T-helper 17 cell (primary cell): ENCODE data around the gene ZMAT5. TPM values are rescaled to one million over a fixed set of nuclear protein-coding genes. Genes with fewer than 3 reads are reported as not detected.

Experiments used
- ATAC-seq: fragments of 150-1000 bp; cut with Tn5 transposase; 2 replicates; pipeline ENCODE4 v1.10.0; 2021; ENCODE audit warnings: mild to moderate bottlenecking, moderate library complexity
- DNase-seq, 3 donors: peaks; one replicate each; pipeline versions ENCODE4 v3.0.0 to v3.0.0-alpha.2; 2020 to 2021
- H3K9me3 ChIP-seq: one replicate; pipeline ENCODE4 v1.7.0; 2013; ENCODE audit warnings: low read length, mild to moderate bottlenecking; ENCODE audit not compliant: control insufficient read depth, poor library complexity, severe bottlenecking
- H3K27ac Mint-ChIP-seq: one replicate; pipeline ENCODE4 v1.8.0; 2022; ENCODE audit warnings: mild to moderate bottlenecking, moderate library complexity, mixed read lengths
- H3K27me3 Mint-ChIP-seq: one replicate; pipeline ENCODE4 v1.8.0; 2022; ENCODE audit warnings: mixed read lengths
- H3K36me3 Mint-ChIP-seq: one replicate; pipeline ENCODE4 v1.8.0; 2022; ENCODE audit warnings: low read depth, mixed read lengths
- H3K4me1 Mint-ChIP-seq: one replicate; pipeline ENCODE4 v1.8.0; 2022; ENCODE audit warnings: mild to moderate bottlenecking, mixed read lengths
- H3K4me3 Mint-ChIP-seq: one replicate; pipeline ENCODE4 v1.8.0; 2022; ENCODE audit warnings: mild to moderate bottlenecking, moderate library complexity, mixed read lengths
- total RNA-seq, 4 donors: library from RNA in 2 of 4; stranded (reverse) in 2 of 4; gene quantifications; one replicate each; pipeline ENCODE4 v1.2.3 and lab custom pipeline; 2022 to 2026

ZMAT5 gene
- total RNA-seq, 2 donors from 2014 or later = 11.8 to 14.2 TPM

GRCh38 chr22:29715240-29715639 is 51.6 kb downstream of the ZMAT5 start:
- Mint-ChIP-seq H3K27ac (no peak overlapping the region), H3K4me3 (no peak overlapping the region), H3K4me1 (peaks cover 8% of the 10 kb centered on the region), H3K36me3 (peaks cover 3% of the 10 kb centered on the region), H3K27me3 (peaks cover 66% of the 10 kb centered on the region)
- no peak for DNase-seq
- H3K9me3 ChIP-seq = no peaks in the 10 kb centered on the region
- no peak for ATAC-seq

GRCh38 chr22:29713156-29713727 is 53.6 kb downstream of the ZMAT5 start:
- Mint-ChIP-seq H3K27ac (no peak overlapping the region), H3K4me1 (peaks cover 3% of the 10 kb centered on the region), H3K27me3 (peaks cover 55% of the 10 kb centered on the region), H3K36me3 (peaks cover 4% of the 10 kb centered on the region), H3K4me3 (no peak overlapping the region)
- H3K9me3 ChIP-seq = no peaks in the 10 kb centered on the region
- DNase-seq (no peak), ATAC-seq (no peak)

- no peak overlapping the region for H3K4me3 Mint-ChIP-seq
- no peak overlapping the region for H3K27ac Mint-ChIP-seq
- H3K27me3 Mint-ChIP-seq = peaks cover 55% of the 10 kb centered on the region
- peaks cover 5% of the 10 kb centered on the region for H3K36me3 Mint-ChIP-seq
- ATAC-seq (no peak), DNase-seq (no peak)
- H3K4me1 Mint-ChIP-seq = peaks cover 6% of the 10 kb centered on the region
- no peaks in the 10 kb centered on the region for H3K9me3 ChIP-seq
Measured at GRCh38 chr22:29712119-29712518, 54.7 kb downstream of the ZMAT5 start.

GRCh38 chr22:29710922-29711593 is 55.7 kb downstream of the ZMAT5 start:
- H3K4me1 Mint-ChIP-seq = peaks cover 7% of the 10 kb centered on the region
- ATAC-seq (no peak), DNase-seq (no peak)
- H3K27ac Mint-ChIP-seq = no peak overlapping the region
- peaks cover 48% of the 10 kb centered on the region for H3K27me3 Mint-ChIP-seq
- H3K9me3 ChIP-seq = no peaks in the 10 kb centered on the region
- peaks cover 5% of the 10 kb centered on the region for H3K36me3 Mint-ChIP-seq
- H3K4me3 Mint-ChIP-seq = no peak overlapping the region

GRCh38 chr22:29710193-29710592 is 56.6 kb downstream of the ZMAT5 start:
- peaks cover 7% of the 10 kb centered on the region for H3K4me1 Mint-ChIP-seq
- H3K36me3 Mint-ChIP-seq = peaks cover 5% of the 10 kb centered on the region
- DNase-seq (no peak), ATAC-seq (no peak)
- H3K4me3 Mint-ChIP-seq = no peak overlapping the region
- no peak overlapping the region for H3K27ac Mint-ChIP-seq
- no peaks in the 10 kb centered on the region for H3K9me3 ChIP-seq
- peaks cover 42% of the 10 kb centered on the region for H3K27me3 Mint-ChIP-seq

- ATAC-seq (no peak), DNase-seq (no peak)
- H3K9me3 ChIP-seq = no peaks in the 10 kb centered on the region
- no peak overlapping the region for H3K27ac Mint-ChIP-seq
- H3K4me3 Mint-ChIP-seq = peak overlapping the region; percentile 45
- peaks cover 9% of the 10 kb centered on the region for H3K4me1 Mint-ChIP-seq
- H3K36me3 Mint-ChIP-seq = peaks cover 5% of the 10 kb centered on the region
- H3K27me3 Mint-ChIP-seq = peaks cover 28% of the 10 kb centered on the region
Measured at GRCh38 chr22:29707471-29707870, 59.3 kb downstream of the ZMAT5 start.

GRCh38 chr22:29707010-29707409 is 59.8 kb downstream of the ZMAT5 start:
- no peaks in the 10 kb centered on the region for H3K9me3 ChIP-seq
- H3K27ac Mint-ChIP-seq = no peak overlapping the region
- H3K36me3 Mint-ChIP-seq = peaks cover 2% of the 10 kb centered on the region
- peaks cover 23% of the 10 kb centered on the region for H3K27me3 Mint-ChIP-seq
- H3K4me3 Mint-ChIP-seq = peak overlapping the region; percentile 45
- ATAC-seq (no peak), DNase-seq (no peak)
- peaks cover 7% of the 10 kb centered on the region for H3K4me1 Mint-ChIP-seq

- Mint-ChIP-seq H3K36me3 (peaks cover 2% of the 10 kb centered on the region), H3K27ac (no peak overlapping the region), H3K4me3 (no peak overlapping the region), H3K27me3 (peaks cover 18% of the 10 kb centered on the region), H3K4me1 (peaks cover 9% of the 10 kb centered on the region)
- ATAC-seq (no peak), DNase-seq (no peak)
- no peaks in the 10 kb centered on the region for H3K9me3 ChIP-seq
Measured at GRCh38 chr22:29706486-29706885, 60.3 kb downstream of the ZMAT5 start.

GRCh38 chr22:29705651-29706050 is 61.2 kb downstream of the ZMAT5 start:
- peaks cover 13% of the 10 kb centered on the region for H3K4me1 Mint-ChIP-seq
- no peak for ATAC-seq
- no peaks in the 10 kb centered on the region for H3K9me3 ChIP-seq
- H3K27me3 Mint-ChIP-seq = peaks cover 18% of the 10 kb centered on the region
- H3K27ac Mint-ChIP-seq = no peak overlapping the region
- H3K36me3 Mint-ChIP-seq = peaks cover 2% of the 10 kb centered on the region
- no peak overlapping the region for H3K4me3 Mint-ChIP-seq
- no peak for DNase-seq

GRCh38 chr22:29704528-29705285 is 62.1 kb downstream of the ZMAT5 start:
- peaks cover 2% of the 10 kb centered on the region for H3K36me3 Mint-ChIP-seq
- ATAC-seq = no peak
- DNase-seq = no peak
- H3K4me1 Mint-ChIP-seq = peaks cover 18% of the 10 kb centered on the region
- H3K4me3 Mint-ChIP-seq = no peak overlapping the region
- H3K9me3 ChIP-seq = no peaks in the 10 kb centered on the region
- peaks cover 18% of the 10 kb centered on the region for H3K27me3 Mint-ChIP-seq
- H3K27ac Mint-ChIP-seq = no peak overlapping the region

GRCh38 chr22:29703569-29704195 is 63.1 kb downstream of the ZMAT5 start:
- no peak for ATAC-seq
- Mint-ChIP-seq H3K4me1 (peaks cover 18% of the 10 kb centered on the region), H3K36me3 (peaks cover 2% of the 10 kb centered on the region), H3K4me3 (no peak overlapping the region), H3K27me3 (peaks cover 18% of the 10 kb centered on the region), H3K27ac (no peak overlapping the region)
- DNase-seq = no peak
- no peaks in the 10 kb centered on the region for H3K9me3 ChIP-seq

- ATAC-seq (no peak), DNase-seq (no peak)
- H3K27me3 Mint-ChIP-seq = peaks cover 14% of the 10 kb centered on the region
Measured at GRCh38 chr22:29702931-29703501, 63.8 kb downstream of the ZMAT5 start.

More at GRCh38 chr22:29702931-29703501, 63.8 kb downstream of the ZMAT5 start:
- H3K27ac Mint-ChIP-seq = no peak overlapping the region
- H3K4me3 Mint-ChIP-seq = no peak overlapping the region
- no peaks in the 10 kb centered on the region for H3K9me3 ChIP-seq
- no peaks in the 10 kb centered on the region for H3K36me3 Mint-ChIP-seq
- H3K4me1 Mint-ChIP-seq = peaks cover 20% of the 10 kb centered on the region
